ENCODE data around the gene PIK3C2G. TPM values are rescaled to one million over a fixed set of nuclear protein-coding genes. Genes with fewer than 3 reads are reported as not detected.
A peak's percentile ranks its signal among the peaks of the same experiment; 100 is the strongest.

PIK3C2G gene, protein sequence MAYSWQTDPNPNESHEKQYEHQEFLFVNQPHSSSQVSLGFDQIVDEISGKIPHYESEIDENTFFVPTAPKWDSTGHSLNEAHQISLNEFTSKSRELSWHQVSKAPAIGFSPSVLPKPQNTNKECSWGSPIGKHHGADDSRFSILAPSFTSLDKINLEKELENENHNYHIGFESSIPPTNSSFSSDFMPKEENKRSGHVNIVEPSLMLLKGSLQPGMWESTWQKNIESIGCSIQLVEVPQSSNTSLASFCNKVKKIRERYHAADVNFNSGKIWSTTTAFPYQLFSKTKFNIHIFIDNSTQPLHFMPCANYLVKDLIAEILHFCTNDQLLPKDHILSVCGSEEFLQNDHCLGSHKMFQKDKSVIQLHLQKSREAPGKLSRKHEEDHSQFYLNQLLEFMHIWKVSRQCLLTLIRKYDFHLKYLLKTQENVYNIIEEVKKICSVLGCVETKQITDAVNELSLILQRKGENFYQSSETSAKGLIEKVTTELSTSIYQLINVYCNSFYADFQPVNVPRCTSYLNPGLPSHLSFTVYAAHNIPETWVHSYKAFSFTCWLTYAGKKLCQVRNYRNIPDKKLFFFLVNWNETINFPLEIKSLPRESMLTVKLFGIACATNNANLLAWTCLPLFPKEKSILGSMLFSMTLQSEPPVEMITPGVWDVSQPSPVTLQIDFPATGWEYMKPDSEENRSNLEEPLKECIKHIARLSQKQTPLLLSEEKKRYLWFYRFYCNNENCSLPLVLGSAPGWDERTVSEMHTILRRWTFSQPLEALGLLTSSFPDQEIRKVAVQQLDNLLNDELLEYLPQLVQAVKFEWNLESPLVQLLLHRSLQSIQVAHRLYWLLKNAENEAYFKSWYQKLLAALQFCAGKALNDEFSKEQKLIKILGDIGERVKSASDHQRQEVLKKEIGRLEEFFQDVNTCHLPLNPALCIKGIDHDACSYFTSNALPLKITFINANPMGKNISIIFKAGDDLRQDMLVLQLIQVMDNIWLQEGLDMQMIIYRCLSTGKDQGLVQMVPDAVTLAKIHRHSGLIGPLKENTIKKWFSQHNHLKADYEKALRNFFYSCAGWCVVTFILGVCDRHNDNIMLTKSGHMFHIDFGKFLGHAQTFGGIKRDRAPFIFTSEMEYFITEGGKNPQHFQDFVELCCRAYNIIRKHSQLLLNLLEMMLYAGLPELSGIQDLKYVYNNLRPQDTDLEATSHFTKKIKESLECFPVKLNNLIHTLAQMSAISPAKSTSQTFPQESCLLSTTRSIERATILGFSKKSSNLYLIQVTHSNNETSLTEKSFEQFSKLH (N-terminal part only)
- not detected in 2 replicates for total RNA-seq (2012; rRNA removed)
- not detected in 2 replicates for polyA plus RNA-seq (2012; rRNA removed)
- not detected in 2 replicates for polyA plus RNA-seq (2012; cell fraction: cytosol; rRNA removed)
- polyA plus RNA-seq (2012; cell fraction: nucleus; rRNA removed; ENCODE audit: low replicate concordance) = not detected in 2 replicates
- Bru-seq, nascent RNA = percentile 7 among the genes with signal in this experiment
- BruChase-seq, experiment 1, labeled RNA remaining after a 6-hour chase = percentile 7 among the genes with signal in this experiment
- percentile 5 among the genes with signal in this experiment for BruChase-seq, experiment 2, labeled RNA remaining after a 2-hour chase
- long read RNA-seq = 0 reads

DNA sequence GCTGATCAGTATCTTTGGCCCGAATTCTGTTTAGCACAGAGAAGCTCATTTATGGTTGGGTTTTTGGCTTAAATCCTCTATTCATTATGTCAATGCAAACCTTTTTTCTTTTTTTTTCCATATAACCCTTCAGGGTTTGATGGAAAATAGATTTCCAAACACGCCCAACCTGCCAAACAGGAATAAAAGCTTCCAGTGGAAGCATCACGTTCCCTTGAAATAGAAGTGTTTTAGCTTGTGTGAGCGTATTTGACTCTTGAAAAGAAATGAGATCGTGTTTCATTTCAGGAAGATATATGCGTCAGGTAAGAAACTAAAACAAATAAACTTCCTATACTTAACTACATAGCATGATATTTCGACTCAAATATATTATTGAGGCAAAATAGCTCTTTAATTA, at the start of gene PIK3C2G:
Gene PIK3C2G, plus strand, starts transcription at position 246 of the 400 bp plus-strand sequence. CDS start 20,564 bp downstream, outside the sequence.
- no peak within 1 kb of the TSS for H2BK15ac ChIP-seq (ENCODE audit: low read depth, low read length)
- no peak within 1 kb of the TSS for H2AK5ac ChIP-seq (ENCODE audit: low read depth, low read length)
- ChIA-PET CTCF (no interaction called here), POLR2A (ENCODE audit: unreplicated experiment) (no interaction called here)
- no peaks in the 10 kb centered on the region for H3K4me1 ChIP-seq (ENCODE audit: control insufficient read depth, insufficient read depth, low read length)
- H3K9me3 ChIP-seq (ENCODE audit: control insufficient read depth, insufficient read depth, low read length) = no peaks in the 10 kb centered on the region
- H2BK20ac ChIP-seq (ENCODE audit: low read depth, low read length) = no peak within 1 kb of the TSS
- no peak within 1 kb of the TSS for H3K14ac ChIP-seq (replicated peaks; ENCODE audit: low read depth, low read length)
- H3K4ac ChIP-seq (ENCODE audit: low read depth, low read length) = no peak within 1 kb of the TSS
- no peaks in the 10 kb centered on the region for H3K36me3 ChIP-seq (ENCODE audit: control insufficient read depth, insufficient read depth, low read length)
- dilution Hi-C loops (cut with HindIII; ENCODE audit: low sequenced_read_pairs, unreplicated experiment) = no loop called here
- H2AFZ ChIP-seq (replicated peaks; ENCODE audit: low read length, poor library complexity) = no peak within 1 kb of the TSS
- no peak within 1 kb of the TSS for H2BK5ac ChIP-seq (ENCODE audit: low read depth, low read length, poor library complexity, severe bottlenecking)
- H2AK9ac ChIP-seq (replicated peaks; ENCODE audit: low read depth, low read length, poor library complexity) = no peak within 1 kb of the TSS
- no peak within 1 kb of the TSS for H3K23ac ChIP-seq (ENCODE audit: low read depth, low read length)
- DNase-seq = no peak
- no TSS peak for BruUV-seq (replicated peaks)
- H3K18ac ChIP-seq (ENCODE audit: low read depth, low read length) = no peak within 1 kb of the TSS
- no peak within 1 kb of the TSS for H4K8ac ChIP-seq (ENCODE audit: low read depth in 2 of 2, low read length in 2 of 2)
- no peaks in the 10 kb centered on the region for H4K20me1 ChIP-seq (ENCODE audit: insufficient read depth, low read length)
- no peak within 1 kb of the TSS for H3K9ac ChIP-seq (ENCODE audit: low read depth, low read length)
- H2BK120ac ChIP-seq (ENCODE audit: low read depth, low read length) = no peak within 1 kb of the TSS
- no peak for TF ChIP-seq MAZ (IDR thresholded peaks at IDR 0.05; ENCODE audit: borderline replicate concordance, low read depth, low read length)
- no peak for TF ChIP-seq RAD21 (IDR thresholded peaks at IDR 0.05; ENCODE audit: low read length)
- no peak for TF ChIP-seq CEBPB (IDR thresholded peaks at IDR 0.05; ENCODE audit: low read depth, low read length)
- no peaks in the 10 kb centered on the region for H3K79me1 ChIP-seq (ENCODE audit: low read depth in 1 of 2, low read length in 2 of 2)
- no peaks in the 10 kb centered on the region for H3K27me3 ChIP-seq (ENCODE audit: control insufficient read depth, insufficient read depth, low read length)
- intact Hi-C loops (cut with micrococcal nuclease) = no loop called here
- H3K56ac ChIP-seq (ENCODE audit: extremely low read depth, insufficient read depth, low read length) = no peak within 1 kb of the TSS
- H4K5ac ChIP-seq (ENCODE audit: low read depth, low read length) = no peak within 1 kb of the TSS
- in situ Hi-C loops (cut with MboI; ENCODE audit: low sequenced_read_pairs) = no loop called here
- H3K27ac ChIP-seq (ENCODE audit: insufficient read depth, low read length) = no peak within 1 kb of the TSS
- ATAC-seq (ENCODE audit: low read depth) = no peak
- H4K91ac ChIP-seq (ENCODE audit: insufficient read depth, low read depth, low read length) = no peak within 1 kb of the TSS
- no peak within 1 kb of the TSS for H3K4me2 ChIP-seq (ENCODE audit: low read depth, low read length)
- WGBS, 2 experiments (ENCODE audit: extremely low coverage in 2 of 2, insufficient read length in 1 of 2) = no CpG with 5 or more reads among the region's 7 CpGs
- no peaks in the 10 kb centered on the region for H3K9me1 ChIP-seq (ENCODE audit: insufficient read depth, low read length)
- no peak within 1 kb of the TSS for H3K4me3 ChIP-seq (ENCODE audit: insufficient read depth, low read depth, low read length)

All from IMR-90 (cell line).